ENCODE data around the gene RBFA.

RBFA gene

DNA sequence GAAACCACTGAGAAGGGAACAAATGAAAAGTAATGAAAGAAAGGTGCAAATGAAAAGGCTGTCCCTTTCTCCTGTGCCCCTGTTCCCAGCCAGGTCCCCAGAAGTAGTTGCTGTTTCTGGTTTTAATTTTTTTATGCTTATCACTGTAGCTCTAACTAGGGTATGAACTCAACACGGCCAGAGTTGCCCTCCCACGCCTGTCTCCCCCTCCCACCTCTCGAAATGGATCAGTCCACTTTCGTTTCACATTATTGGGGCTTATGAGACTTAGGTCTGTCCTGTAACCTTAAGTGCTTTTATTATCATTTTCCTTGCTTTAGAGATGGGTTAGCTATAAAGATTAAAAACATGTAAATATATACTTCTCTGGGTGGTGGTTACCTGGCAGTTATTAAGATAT, 8.6 kb downstream of the RBFA start:
- ChIA-PET POLR2A (no interaction called here), CTCF (interaction anchor here (0.6 to 0.8 kb wide), 2 partner anchors 8 to 112 kb away, joined by 3 read pairs; no protein-coding TSS in a partner anchor)
- H3K4me3 ChIP-seq (ENCODE audit: low read depth, low read length): no peak overlapping the region
- DNase-seq (ENCODE audit: low read depth, low spot score): no peak
- TF ChIP-seq CTCF (IDR thresholded peaks at IDR 0.05; ENCODE audit: insufficient read depth, low read length, missing control alignments): no peak

DNA sequence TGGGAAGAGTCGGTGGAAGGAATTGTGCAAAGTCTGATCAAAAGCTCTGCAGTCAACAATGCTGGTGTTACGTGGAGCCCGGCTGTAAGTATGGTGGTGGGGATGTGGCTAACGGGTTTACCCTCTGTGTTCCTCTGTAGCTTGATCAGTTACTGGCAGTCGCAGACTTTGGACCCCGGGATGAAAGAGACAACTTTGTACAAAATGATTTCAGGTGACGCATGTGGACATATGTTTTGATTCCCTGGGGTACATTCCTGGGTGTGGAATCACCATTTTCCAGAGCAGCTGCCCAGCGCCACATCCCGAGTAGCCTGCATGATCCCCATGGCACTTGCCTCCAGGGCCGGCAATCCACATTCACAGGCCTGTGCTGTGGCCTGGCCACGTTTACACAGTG, 9.8 kb downstream of the RBFA start:
- no peak for TF ChIP-seq CTCF (IDR thresholded peaks at IDR 0.05; ENCODE audit: insufficient read depth, low read length, missing control alignments)
- DNase-seq (ENCODE audit: low read depth, low spot score): no peak
- no peak overlapping the region for H3K4me3 ChIP-seq (ENCODE audit: low read depth, low read length)
- POLR2A ChIA-PET: interaction anchor here (1.0 kb wide), 1 partner anchor 9 kb away, joined by 3 read pairs; no protein-coding TSS in a partner anchor
- CTCF ChIA-PET: no interaction called here

DNA sequence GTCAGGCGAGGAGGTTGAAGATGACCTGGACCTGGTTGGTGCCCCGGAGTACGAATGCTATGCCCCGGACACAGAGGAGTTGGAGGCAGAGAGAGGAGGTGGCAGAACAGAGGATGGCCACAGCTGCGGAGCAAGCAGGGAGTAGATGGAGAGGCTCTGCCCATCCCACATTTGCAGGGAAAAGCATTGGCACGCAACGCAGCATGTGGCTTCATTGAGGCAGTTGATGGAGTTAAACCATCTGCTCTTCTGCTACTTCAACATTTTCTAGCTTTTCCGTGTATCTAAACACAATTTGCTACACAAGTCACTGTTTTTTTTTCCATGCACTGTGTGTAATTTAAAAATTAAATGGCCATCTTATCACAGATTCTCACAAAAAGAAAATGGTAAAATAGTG, 11.8 kb downstream of the RBFA start:
- ChIA-PET POLR2A (no interaction called here), CTCF (no interaction called here)
- TF ChIP-seq CTCF (IDR thresholded peaks at IDR 0.05; ENCODE audit: insufficient read depth, low read length, missing control alignments): no peak
- H3K4me3 ChIP-seq (ENCODE audit: low read depth, low read length): no peak overlapping the region
- DNase-seq (ENCODE audit: low read depth, low spot score): no peak

- TF ChIP-seq CTCF (IDR thresholded peaks at IDR 0.05; ENCODE audit: insufficient read depth, low read length, missing control alignments): no peak
- POLR2A ChIA-PET: no interaction called here
- CTCF ChIA-PET: no interaction called here
Observed at GRCh38 chr18:80046431-80046830, 12.2 kb downstream of the RBFA start.

GRCh38 chr18:80046961-80047541, 12.8 kb downstream of the RBFA start:
- no peak for TF ChIP-seq CTCF (IDR thresholded peaks at IDR 0.05; ENCODE audit: insufficient read depth, low read length, missing control alignments)
- no peak overlapping the region for H3K4me3 ChIP-seq (ENCODE audit: low read depth, low read length)
- DNase-seq (ENCODE audit: low read depth, low spot score): no peak
- POLR2A ChIA-PET: no interaction called here
- CTCF ChIA-PET: no interaction called here

More at GRCh38 chr18:80046431-80046830, 12.2 kb downstream of the RBFA start:
- DNase-seq (ENCODE audit: low read depth, low spot score): no peak
- H3K4me3 ChIP-seq (ENCODE audit: low read depth, low read length): no peak overlapping the region

DNA sequence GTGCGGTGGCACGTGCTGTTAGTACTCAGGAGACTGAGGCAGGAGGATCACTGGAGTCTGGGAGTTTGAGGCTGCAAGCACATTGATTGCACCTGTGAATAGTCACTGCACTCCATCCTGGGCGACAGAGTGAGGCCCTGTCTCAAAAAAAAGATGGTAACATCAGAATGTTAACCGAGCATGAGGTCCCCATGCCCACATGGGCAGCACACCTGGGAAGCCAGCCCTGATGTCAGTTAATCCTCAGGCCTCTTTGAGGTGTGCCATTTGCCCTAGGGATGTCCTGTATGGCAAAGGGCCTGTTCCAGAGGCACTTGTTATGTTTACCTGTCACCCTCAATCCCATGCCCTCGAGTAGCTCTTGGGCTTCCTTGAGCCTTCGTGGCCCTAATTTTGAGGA, 16.6 kb downstream of the RBFA start:
- no peak for TF ChIP-seq CTCF (IDR thresholded peaks at IDR 0.05; ENCODE audit: insufficient read depth, low read length, missing control alignments)
- no peak for DNase-seq (ENCODE audit: low read depth, low spot score)
- ChIA-PET POLR2A (no interaction called here), CTCF (no interaction called here)
- H3K4me3 ChIP-seq (ENCODE audit: low read depth, low read length): no peak overlapping the region
